Liver (tissue), 9 donors: Measurements from ENCODE around the gene PLCD3. TPM values are rescaled to one million over a fixed set of nuclear protein-coding genes. Genes with fewer than 3 reads are reported as not detected.

Experiments used
- DNase-seq: peaks from one replicate; pipeline ENCODE4 v3.0.0-alpha.2; 2017; ENCODE audit warnings: low spot score
- H3K27ac ChIP-seq, 2 donors: one replicate each; pipeline ENCODE4 v1.7.0; 2013; ENCODE audit warnings: inconsistent platforms in 2 of 2, low read length in 2 of 2, control low read depth in 1 of 2, low read depth in 1 of 2, mild to moderate bottlenecking in 1 of 2
- H3K27me3 ChIP-seq, 4 donors: one replicate each; pipeline versions ENCODE4 v1.6.1 to v1.7.0; 2013; ENCODE audit warnings: low read length in 3 of 4, inconsistent platforms in 1 of 4, mild to moderate bottlenecking in 1 of 4, moderate library complexity in 1 of 4; ENCODE audit not compliant: control insufficient read depth in 4 of 4, insufficient read depth in 4 of 4
- H3K36me3 ChIP-seq, 4 donors: one replicate each; pipeline versions ENCODE4 v1.6.1 to v1.7.0; 2013; ENCODE audit warnings: low read length in 3 of 4, mild to moderate bottlenecking in 3 of 4, low read depth in 1 of 4, moderate library complexity in 1 of 4; ENCODE audit not compliant: control insufficient read depth in 4 of 4, insufficient read depth in 3 of 4
- H3K4me1 ChIP-seq, 4 donors: one replicate each; pipeline versions ENCODE4 v1.6.1 to v1.7.0; 2013; ENCODE audit warnings: low read length in 3 of 4, mild to moderate bottlenecking in 3 of 4, moderate library complexity in 1 of 4; ENCODE audit not compliant: control insufficient read depth in 4 of 4, insufficient read depth in 4 of 4
- H3K4me3 ChIP-seq, 3 donors: one replicate each; pipeline versions ENCODE4 v1.6.1 to v1.7.0; 2013; ENCODE audit warnings: low read length in 3 of 3, control low read depth in 1 of 3, low read depth in 1 of 3, mild to moderate bottlenecking in 1 of 3
- H3K9ac ChIP-seq, 2 donors: one replicate each; pipeline ENCODE4 v1.7.0; 2013; ENCODE audit warnings: low read length in 2 of 2, mild to moderate bottlenecking in 2 of 2, moderate library complexity in 2 of 2, control low read depth in 1 of 2, low read depth in 1 of 2
- H3K9me3 ChIP-seq, 4 donors: one replicate each; pipeline versions ENCODE4 v1.6.1 to v1.7.0; 2013; ENCODE audit warnings: low read length in 3 of 4; ENCODE audit not compliant: control insufficient read depth in 4 of 4
- EGR1 ChIP-seq, 2 donors: IDR thresholded peaks; 2 replicates each; pipeline ENCODE4 v1.6.1; 2016 to 2018; ENCODE audit warnings: antibody characterized with exemption in 2 of 2, low read depth in 2 of 2
- FOXA2 ChIP-seq: IDR thresholded peaks from 2 replicates; pipeline ENCODE4 v1.6.1; 2016; ENCODE audit warnings: antibody characterized with exemption
- HNF4A ChIP-seq, 2 donors: conservative IDR thresholded peaks; 2 replicates each; pipeline ENCODE4 v1.6.1; 2016; ENCODE audit warnings: antibody characterized with exemption in 2 of 2, mild to moderate bottlenecking in 2 of 2
- HNF4G ChIP-seq: IDR thresholded peaks from 2 replicates; pipeline ENCODE4 v1.6.1; 2016; ENCODE audit warnings: antibody characterized with exemption
- MAX ChIP-seq: IDR thresholded peaks from 2 replicates; pipeline ENCODE4 v1.6.1; 2016; ENCODE audit warnings: antibody characterized with exemption
- NR2F2 ChIP-seq: IDR thresholded peaks from 2 replicates; pipeline ENCODE4 v1.6.1; 2016; ENCODE audit warnings: antibody characterized with exemption
- RAD21 ChIP-seq, 2 donors: IDR thresholded peaks; 2 replicates each; pipeline ENCODE4 v1.6.1; 2016; ENCODE audit warnings: antibody characterized with exemption in 2 of 2, mild to moderate bottlenecking in 2 of 2
- REST ChIP-seq: IDR thresholded peaks from 2 replicates; pipeline ENCODE4 v1.6.1; 2016; ENCODE audit warnings: antibody characterized with exemption, mild to moderate bottlenecking
- RXRA ChIP-seq, 2 donors: IDR thresholded peaks; 2 replicates each; pipeline ENCODE4 v1.6.1; 2017 to 2018; ENCODE audit warnings: antibody characterized with exemption in 2 of 2, mild to moderate bottlenecking in 1 of 2
- SP1 ChIP-seq: IDR thresholded peaks from 2 replicates; pipeline ENCODE4 v1.6.1; 2018; ENCODE audit warnings: antibody characterized with exemption, mild to moderate bottlenecking
- TAF1 ChIP-seq: conservative IDR thresholded peaks from 2 replicates; pipeline ENCODE4 v1.6.1; 2016; ENCODE audit warnings: antibody characterized with exemption, mild to moderate bottlenecking
- WGBS: extraction: QIAGEN DNeasy Blood & Tissue Kit; methylation state at CpG from one replicate; pipeline ENCODE4 v1.1.7; 2013; 5-methylcytosine and 5-hydroxymethylcytosine counted together
- polyA plus RNA-seq, 2 donors: library from polyadenylated mRNA; stranded (reverse) in 1 of 2; unstranded in 1 of 2; fragments of 200-250 nt in 1 of 2; fragments of >200 nt in 1 of 2; fragmentation: Nextera tagmentation in 1 of 2; extraction: Ambion mirVana in 1 of 2; gene quantifications; one replicate each; pipeline versions ENCODE4 v1.2.1 to v1.2.3, GENCODE V29; 2013 to 2015
- total RNA-seq, 2 donors: library from RNA; depleted of rRNA; stranded (reverse); fragments of >200 nt; gene quantifications; one replicate each; pipeline ENCODE4 v1.2.3, GENCODE V29; 2014
- TF ChIP-seq, protein P1 (sequence below): fragments of 150-350 bp; IDR thresholded peaks from 2 replicates; pipeline ENCODE4 v1.5.1; 2017; ENCODE audit warnings: improper control_type of control experiment, low read depth, low read length; ENCODE audit not compliant: missing input control
- TF ChIP-seq, protein P2 (sequence below): IDR thresholded peaks from 2 replicates; pipeline ENCODE4 v1.6.1; 2016; ENCODE audit warnings: antibody characterized with exemption
- donor health status: healthy.
- donor health status: healthy.
- donor health status: healthy.
- donor health status: healthy.
- donor health status: healthy.

PLCD3 gene
- total and polyA plus RNA-seq, 4 donors, result 0.28 to 2.3 (median 1.4) TPM

GRCh38 chr17:45121055-45121454 is 11.3 kb downstream of the PLCD3 start:
- WGBS, result 75% methylated on average over 45 of the region's 45 CpGs
- DNase-seq, result no peak

GRCh38 chr17:45120558-45120957 is 11.8 kb downstream of the PLCD3 start:
- Histone ChIP-seq H3K27me3 (no peaks in the 10 kb centered on the region), H3K27ac (no peak overlapping the region), H3K36me3 (no peaks in the 10 kb centered on the region), H3K4me3 (no peak overlapping the region), H3K9me3 (no peaks in the 10 kb centered on the region), H3K4me1 (no peaks in the 10 kb centered on the region), H3K9ac (no peak overlapping the region)
- no peak for TF ChIP-seq HNF4A (conservative IDR thresholded peaks at IDR 0.05)
- no peak for TF ChIP-seq NR2F2
- no peak for TF ChIP-seq RXRA (IDR thresholded peaks at IDR 0.05)
- no peak for TF ChIP-seq SP1
- TF ChIP-seq TAF1, result no peak
- no peak for TF ChIP-seq FOXA2
- TF ChIP-seq HNF4G, result no peak
- TF ChIP-seq, protein P1, sequence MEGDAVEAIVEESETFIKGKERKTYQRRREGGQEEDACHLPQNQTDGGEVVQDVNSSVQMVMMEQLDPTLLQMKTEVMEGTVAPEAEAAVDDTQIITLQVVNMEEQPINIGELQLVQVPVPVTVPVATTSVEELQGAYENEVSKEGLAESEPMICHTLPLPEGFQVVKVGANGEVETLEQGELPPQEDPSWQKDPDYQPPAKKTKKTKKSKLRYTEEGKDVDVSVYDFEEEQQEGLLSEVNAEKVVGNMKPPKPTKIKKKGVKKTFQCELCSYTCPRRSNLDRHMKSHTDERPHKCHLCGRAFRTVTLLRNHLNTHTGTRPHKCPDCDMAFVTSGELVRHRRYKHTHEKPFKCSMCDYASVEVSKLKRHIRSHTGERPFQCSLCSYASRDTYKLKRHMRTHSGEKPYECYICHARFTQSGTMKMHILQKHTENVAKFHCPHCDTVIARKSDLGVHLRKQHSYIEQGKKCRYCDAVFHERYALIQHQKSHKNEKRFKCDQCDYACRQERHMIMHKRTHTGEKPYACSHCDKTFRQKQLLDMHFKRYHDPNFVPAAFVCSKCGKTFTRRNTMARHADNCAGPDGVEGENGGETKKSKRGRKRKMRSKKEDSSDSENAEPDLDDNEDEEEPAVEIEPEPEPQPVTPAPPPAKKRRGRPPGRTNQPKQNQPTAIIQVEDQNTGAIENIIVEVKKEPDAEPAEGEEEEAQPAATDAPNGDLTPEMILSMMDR, result no peak
- TF ChIP-seq REST, result no peak
- TF ChIP-seq, protein P2, sequence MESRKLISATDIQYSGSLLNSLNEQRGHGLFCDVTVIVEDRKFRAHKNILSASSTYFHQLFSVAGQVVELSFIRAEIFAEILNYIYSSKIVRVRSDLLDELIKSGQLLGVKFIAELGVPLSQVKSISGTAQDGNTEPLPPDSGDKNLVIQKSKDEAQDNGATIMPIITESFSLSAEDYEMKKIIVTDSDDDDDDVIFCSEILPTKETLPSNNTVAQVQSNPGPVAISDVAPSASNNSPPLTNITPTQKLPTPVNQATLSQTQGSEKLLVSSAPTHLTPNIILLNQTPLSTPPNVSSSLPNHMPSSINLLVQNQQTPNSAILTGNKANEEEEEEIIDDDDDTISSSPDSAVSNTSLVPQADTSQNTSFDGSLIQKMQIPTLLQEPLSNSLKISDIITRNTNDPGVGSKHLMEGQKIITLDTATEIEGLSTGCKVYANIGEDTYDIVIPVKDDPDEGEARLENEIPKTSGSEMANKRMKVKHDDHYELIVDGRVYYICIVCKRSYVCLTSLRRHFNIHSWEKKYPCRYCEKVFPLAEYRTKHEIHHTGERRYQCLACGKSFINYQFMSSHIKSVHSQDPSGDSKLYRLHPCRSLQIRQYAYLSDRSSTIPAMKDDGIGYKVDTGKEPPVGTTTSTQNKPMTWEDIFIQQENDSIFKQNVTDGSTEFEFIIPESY, result no peak
- no peak for TF ChIP-seq RAD21 (IDR thresholded peaks at IDR 0.05)
- TF ChIP-seq MAX, result no peak
- no peak for TF ChIP-seq EGR1 (IDR thresholded peaks at IDR 0.05; ENCODE audit: low read depth in 2 of 2)
- WGBS, result 87% methylated on average over 22 of the region's 22 CpGs
- no peak for DNase-seq

More at GRCh38 chr17:45121055-45121454, 11.3 kb downstream of the PLCD3 start:
- no peak for TF ChIP-seq REST
- TF ChIP-seq, protein P2, result no peak
- Histone ChIP-seq H3K27ac (no peak overlapping the region), H3K27me3 (no peaks in the 10 kb centered on the region), H3K9me3 (no peaks in the 10 kb centered on the region), H3K4me3 (no peak overlapping the region), H3K4me1 (no peaks in the 10 kb centered on the region), H3K9ac (no peak overlapping the region), H3K36me3 (no peaks in the 10 kb centered on the region)
